PC-9 (cell line): ENCODE data around the gene BTBD18. TPM values are rescaled to one million over a fixed set of nuclear protein-coding genes. Genes with fewer than 3 reads are reported as not detected.

Experiments used
- BruUV-seq: library from RNA; stranded (reverse); fragments of 400-500 nt; replicated peaks from 2 replicates; lab custom pipeline; 2021; lab: Mats Ljungman, UMichigan
- CTCF ChIA-PET: fragments of 300-600 bp; sonication (Branson Sonifier 250); formaldehyde crosslinking; loops from one replicate; lab custom pipeline; 2022; ENCODE audit warnings: antibody characterized with exemption; lab: Charles Lee
- POLR2A ChIA-PET: fragments of 300-600 bp; sonication (Branson Sonifier 250); formaldehyde crosslinking; loops from one replicate; lab custom pipeline; 2022; ENCODE audit warnings: antibody characterized with exemption; ENCODE audit not compliant: unreplicated experiment; lab: Charles Lee
- DNase-seq, 2 experiments: peaks; one replicate each; pipeline versions ENCODE4 v3.0.0 to v3.0.0-alpha.2; 2015 to 2022; ENCODE audit warnings: mixed read lengths in 1 of 2
- H2AFZ ChIP-seq: fragments of 200-600 bp; sonication (generic); 2 replicates; pipeline ENCODE4 v1.8.1; 2017; ENCODE audit warnings: antibody characterized with exemption
- H3F3A ChIP-seq: fragments of 200-600 bp; sonication (generic); 2 replicates; pipeline ENCODE4 v1.8.1; 2017; ENCODE audit warnings: antibody characterized with exemption, mild to moderate bottlenecking, low read depth; ENCODE audit not compliant: insufficient read depth
- H3K27ac ChIP-seq: fragments of 200-600 bp; sonication (generic); 2 replicates; pipeline ENCODE4 v1.6.1; 2016; ENCODE audit warnings: mixed run types
- H3K27me3 ChIP-seq: fragments of 200-600 bp; sonication (generic); 2 replicates; pipeline ENCODE4 v1.6.1; 2016; ENCODE audit warnings: low read depth, mixed run types; ENCODE audit not compliant: insufficient read depth
- H3K36me3 ChIP-seq: fragments of 200-600 bp; sonication (generic); 2 replicates; pipeline ENCODE4 v1.6.1; 2016; ENCODE audit warnings: low read depth, mixed run types
- H3K4me1 ChIP-seq: fragments of 200-600 bp; sonication (generic); replicated peaks from 2 replicates; pipeline ENCODE4 v1.6.1; 2016; ENCODE audit warnings: mixed run types; ENCODE audit not compliant: insufficient read depth
- H3K4me2 ChIP-seq: fragments of 200-600 bp; sonication (generic); 2 replicates; pipeline ENCODE4 v1.6.1; 2017; ENCODE audit warnings: mixed run types
- H3K4me3 ChIP-seq: fragments of 200-600 bp; sonication (generic); 2 replicates; pipeline ENCODE4 v1.6.1; 2016; ENCODE audit warnings: mixed run types
- H3K79me2 ChIP-seq: fragments of 200-600 bp; sonication (generic); 2 replicates; pipeline ENCODE4 v1.6.1; 2017; ENCODE audit warnings: low read depth, mixed run types
- H3K9me2 ChIP-seq: fragments of 200-600 bp; sonication (generic); 2 replicates; pipeline ENCODE4 v1.8.1; 2017; ENCODE audit warnings: mild to moderate bottlenecking; ENCODE audit not compliant: insufficient read depth
- H3K9me3 ChIP-seq: fragments of 200-600 bp; sonication (generic); 2 replicates; pipeline ENCODE4 v1.8.1; 2016; ENCODE audit warnings: low read depth; ENCODE audit not compliant: insufficient read depth
- H4K20me1 ChIP-seq: fragments of 200-600 bp; sonication (generic); 2 replicates; pipeline ENCODE4 v1.8.1; 2017; ENCODE audit not compliant: insufficient read depth
- CTCF ChIP-seq: fragments of 200-600 bp; sonication (generic); conservative IDR thresholded peaks from 2 replicates; pipeline ENCODE4 v1.6.1; 2017; ENCODE audit warnings: mixed run types, antibody characterized with exemption, mild to moderate bottlenecking, moderate library complexity
- EZH2 ChIP-seq: fragments of 200-600 bp; sonication (generic); IDR thresholded peaks from 2 replicates; pipeline ENCODE4 v1.8.0; 2017; ENCODE audit warnings: antibody characterized with exemption, low read depth
- intact Hi-C: fragments of 100-400 bp; cut with micrococcal nuclease; formaldehyde crosslinking; loops from one replicate; pipeline ENCODE4 v1.10.0; 2022; ENCODE audit not compliant: unreplicated experiment
- total RNA-seq: library from RNA; stranded (reverse); gene quantifications from 2 replicates; pipeline ENCODE4 v1.2.3, GENCODE V29; 2021

Gene BTBD18
- total RNA-seq, 1 experiment from 2014 or later = not detected

GRCh38 chr11:57762235-57762861, 10.7 kb upstream of the BTBD18 start:
- CTCF ChIA-PET = interaction anchor here (0.6 to 4.0 kb wide), 5 partner anchors 10 to 38 kb away, joined by 3 to 38 read pairs (median 6); partner anchors contain the start of gene BTBD18
- intact Hi-C loops = loop anchor here (2.0 kb wide), 1 partner anchor 22 kb away; the partner anchor contains the start of gene SELENOH
- Histone ChIP-seq H3K4me1 (peaks cover 38% of the 10 kb centered on the region), H2AFZ (no peak overlapping the region), H3K4me3 (peak overlapping the region; percentile 100), H3K27me3 (no peaks in the 10 kb centered on the region), H3K27ac (peak overlapping the region; percentile 98), H4K20me1 (peaks cover 42% of the 10 kb centered on the region), H3K9me3 (no peaks in the 10 kb centered on the region), H3F3A (peaks cover 22% of the 10 kb centered on the region), H3K4me2 (peak overlapping the region; percentile 87), H3K9me2 (no peaks in the 10 kb centered on the region), H3K79me2 (peaks cover 57% of the 10 kb centered on the region), H3K36me3 (peaks cover 23% of the 10 kb centered on the region)
- BruUV-seq = TSS peak; percentile 57
- TF ChIP-seq EZH2 (no peak), CTCF (no peak; the same call in 1 of the 2 replicates)
- POLR2A ChIA-PET = interaction anchor here (0.6 to 1.9 kb wide), 4 partner anchors 16 to 50 kb away, joined by 3 to 38 read pairs (median 9); partner anchors contain the start of gene MED19
- no peak for DNase-seq

- intact Hi-C loops = loop anchor here (1.0 to 2.0 kb wide), 6 partner anchors 11 to 94 kb away; partner anchors contain the start of genes MED19, SELENOH and TMX2
- POLR2A ChIA-PET = interaction anchor here (0.5 to 1.5 kb wide), 21 partner anchors 10 to 1908 kb away, joined by 3 to 22 read pairs (median 6); partner anchors contain the start of genes MED19, PATL1 and SELENOH
- Histone ChIP-seq H3K9me2 (no peaks in the 10 kb centered on the region), H3K27me3 (no peaks in the 10 kb centered on the region), H2AFZ (peak within 1 kb of the TSS; percentile 87), H4K20me1 (peaks cover 34% of the 10 kb centered on the region), H3K36me3 (peaks cover 19% of the 10 kb centered on the region), H3K9me3 (no peaks in the 10 kb centered on the region), H3K27ac (peak within 1 kb of the TSS; percentile 98), H3K4me3 (peak within 1 kb of the TSS; percentile 100), H3K79me2 (peaks cover 49% of the 10 kb centered on the region), H3K4me2 (peak within 1 kb of the TSS; percentile 92), H3F3A (peaks cover 22% of the 10 kb centered on the region), H3K4me1 (peaks cover 30% of the 10 kb centered on the region)
- BruUV-seq = TSS peak; percentile 99
- TF ChIP-seq CTCF = no peak
- no peak for TF ChIP-seq EZH2
- DNase-seq = peak; percentile 92 to 96
- CTCF ChIA-PET = interaction anchor here (0.6 to 4.0 kb wide), 9 partner anchors 10 to 802 kb away, joined by 3 to 38 read pairs (median 5); partner anchors contain the start of genes BTBD18 and TMX2
Measured at GRCh38 chr11:57761301-57762234, 9.9 kb upstream of the BTBD18 start, which contains the start of gene CTNND1. Gene CTNND1 (plus strand): TSS chr11:57761802. CDS start chr11:57791479, 29,677 bp downstream.

GRCh38 chr11:57758174-57758573, 6.6 kb upstream of the BTBD18 start:
- H3K4me3 ChIP-seq = no peak overlapping the region
- H3K27me3 ChIP-seq = no peaks in the 10 kb centered on the region
- no peaks in the 10 kb centered on the region for H3K9me3 ChIP-seq
- no peak overlapping the region for H3K27ac ChIP-seq
- TF ChIP-seq EZH2 (no peak), CTCF (no peak)
- H3K4me2 ChIP-seq = no peak overlapping the region
- 0 out of 2 replicates have a peak, but pooled peaks cover 4% of the 10 kb centered on the region for H3K4me1 ChIP-seq
- POLR2A ChIA-PET = no interaction called here
- no peaks in the 10 kb centered on the region for H3K9me2 ChIP-seq
- H2AFZ ChIP-seq = no peak overlapping the region
- H3K79me2 ChIP-seq = peaks cover 15% of the 10 kb centered on the region
- no TSS peak for BruUV-seq
- CTCF ChIA-PET = interaction anchor here (0.5 kb wide), 1 partner anchor 40 kb away, joined by 5 read pairs; no protein-coding TSS in a partner anchor
- no peak for DNase-seq
- intact Hi-C loops = no loop called here
- peaks cover 7% of the 10 kb centered on the region; the same call in 1 of the 2 replicates for H4K20me1 ChIP-seq
- 0 out of 2 replicates have a peak, but pooled peaks cover 4% of the 10 kb centered on the region for H3K36me3 ChIP-seq
- peaks cover 22% of the 10 kb centered on the region for H3F3A ChIP-seq
